NT2/D1 (cell line): Measurements from ENCODE around the gene AGBL1.

Experiments
- YY1 ChIP-seq: IDR thresholded peaks from 2 replicates; pipeline ENCODE4 v1.6.1; 2011; ENCODE audit not compliant: insufficient read length, insufficient read depth
- ZNF274 ChIP-seq: IDR thresholded peaks from 2 replicates; pipeline ENCODE4 v1.6.1; 2011; ENCODE audit warnings: mild to moderate bottlenecking, low read depth, low read length

GRCh38 chr15:86615411-86615810 is 535.7 kb downstream of the AGBL1 start:
- TF ChIP-seq YY1 = no peak
- TF ChIP-seq ZNF274 = no peak
